Thoracic aorta endothelial cell (primary cell): ENCODE measurements around the gene PARN. TPM values are rescaled to one million over a fixed set of nuclear protein-coding genes. Genes with fewer than 3 reads are reported as not detected.

Experiments
- small RNA-seq: library from RNA; depleted of rRNA; stranded (forward); fragments of <200 nt; gene quantifications from one replicate; pipeline ENCODE3, GENCODE V24; 2012
- total RNA-seq: library from RNA; depleted of rRNA; stranded (reverse); fragments of >200 nt; gene quantifications from 2 replicates; pipeline ENCODE4 v1.2.3, GENCODE V29; 2012

PARN gene, protein sequence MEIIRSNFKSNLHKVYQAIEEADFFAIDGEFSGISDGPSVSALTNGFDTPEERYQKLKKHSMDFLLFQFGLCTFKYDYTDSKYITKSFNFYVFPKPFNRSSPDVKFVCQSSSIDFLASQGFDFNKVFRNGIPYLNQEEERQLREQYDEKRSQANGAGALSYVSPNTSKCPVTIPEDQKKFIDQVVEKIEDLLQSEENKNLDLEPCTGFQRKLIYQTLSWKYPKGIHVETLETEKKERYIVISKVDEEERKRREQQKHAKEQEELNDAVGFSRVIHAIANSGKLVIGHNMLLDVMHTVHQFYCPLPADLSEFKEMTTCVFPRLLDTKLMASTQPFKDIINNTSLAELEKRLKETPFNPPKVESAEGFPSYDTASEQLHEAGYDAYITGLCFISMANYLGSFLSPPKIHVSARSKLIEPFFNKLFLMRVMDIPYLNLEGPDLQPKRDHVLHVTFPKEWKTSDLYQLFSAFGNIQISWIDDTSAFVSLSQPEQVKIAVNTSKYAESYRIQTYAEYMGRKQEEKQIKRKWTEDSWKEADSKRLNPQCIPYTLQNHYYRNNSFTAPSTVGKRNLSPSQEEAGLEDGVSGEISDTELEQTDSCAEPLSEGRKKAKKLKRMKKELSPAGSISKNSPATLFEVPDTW
- total RNA-seq = 34.4 and 45.2 TPM in 2 replicates

GRCh38 chr16:14629919-14630619 is at the start of gene PARN:
Gene PARN (minus strand): TSS chr16:14630260. CDS start chr16:14630125, 135 bp downstream.

GRCh38 chr16:14632693-14633569 is 2.9 kb upstream of the PARN start, which contains the start of gene BFAR:
Gene BFAR (plus strand): TSS chr16:14632951. CDS start chr16:14644347, 11,396 bp downstream.

Small RNA genes lying within 50 kb of the gene (small RNA-seq; reads per million reads assigned to genes)
- gene RN7SL274P (not detected), gene RNU7-125P (not detected)

Other genes starting within 250 kb of the PARN start
- 153 and 191 TPM in 2 replicates for gene BFAR, start 2.7 kb upstream of the PARN start, total RNA-seq
- gene PLA2G10, start 64.0 kb upstream of the PARN start, total RNA-seq = not detected in 2 replicates
- 0.36 and 0.40 TPM in 2 replicates for gene NPIPA3, start 73.2 kb upstream of the PARN start, total RNA-seq
- 0.36 and 0.40 TPM in 2 replicates for gene NPIPA2, start 112.3 kb upstream of the PARN start, total RNA-seq
- gene NOMO1, start 203.5 kb upstream of the PARN start, total RNA-seq = 156 and 166 TPM in 2 replicates